Gastrocnemius medialis (tissue), 4 donors: ENCODE measurements around the gene RPS6KL1. TPM values are rescaled to one million over a fixed set of nuclear protein-coding genes. Genes with fewer than 3 reads are reported as not detected.

Experiments
- ATAC-seq, 2 donors: fragments of 150-250 bp; one replicate each; pipeline ENCODE4 v1.9.1; 2016
- DNase-seq, 2 donors: peaks; one replicate each; pipeline ENCODE4 v3.0.0-alpha.2; 2019
- H3K27ac ChIP-seq, 4 donors: fragments of 200-600 bp; sonication (generic); 1 replicate in 1 of 4; 2 replicates in 3 of 4; pipeline ENCODE4 v1.5.1; 2016 to 2018; ENCODE audit warnings: mild to moderate bottlenecking in 2 of 4, moderate library complexity in 1 of 4
- H3K27me3 ChIP-seq, 3 donors: fragments of 200-600 bp; sonication (generic) in 2 of 3; 1 replicate in 1 of 3; 2 replicates in 2 of 3; pipeline versions ENCODE4 v1.5.1 to v1.6.0; 2016 to 2019; ENCODE audit warnings: mild to moderate bottlenecking in 1 of 3, moderate library complexity in 1 of 3
- H3K36me3 ChIP-seq, 2 donors: fragments of 200-600 bp; sonication (generic) in 1 of 2; one replicate each; pipeline ENCODE4 v1.5.1; 2017 to 2018
- H3K4me1 ChIP-seq, 2 donors: fragments of 200-600 bp; sonication (generic) in 1 of 2; one replicate each; pipeline ENCODE4 v1.5.1; 2016 to 2017; ENCODE audit warnings: mild to moderate bottlenecking in 2 of 2
- H3K4me3 ChIP-seq, 4 donors: fragments of 200-600 bp; sonication (generic) in 3 of 4; 1 replicate in 1 of 4; 2 replicates in 3 of 4; pipeline ENCODE4 v1.5.1; 2016 to 2019; ENCODE audit warnings: mild to moderate bottlenecking in 2 of 4
- H3K9me3 ChIP-seq, 3 donors: fragments of 200-600 bp; sonication (generic) in 2 of 3; 1 replicate in 1 of 3; 2 replicates in 2 of 3; pipeline ENCODE4 v1.5.1; 2016 to 2019
- POLR2A ChIP-seq, 2 donors: fragments of 450-650 bp; IDR thresholded peaks; one replicate each; pipeline ENCODE4 v1.6.1; 2017; ENCODE audit warnings: antibody characterized with exemption in 2 of 2, mild to moderate bottlenecking in 2 of 2, moderate library complexity in 2 of 2
- in situ Hi-C, 4 donors: fragments of 200-750 bp; cut with MboI; loops; one replicate each; pipeline versions ENCODE4 v1.15.0 to v1.8.0; 2017; ENCODE audit warnings: low sequenced_read_pairs in 4 of 4
- intact Hi-C: fragments of 100-400 bp; cut with DNase I; formaldehyde crosslinking; loops from one replicate; pipeline ENCODE4 v1.15.1; 2023; ENCODE audit warnings: low total_unique reads
- total RNA-seq, 4 donors: library from RNA; depleted of rRNA; stranded (reverse); fragments of >200 nt; gene quantifications; one replicate each; pipeline versions ENCODE4 v1.1.0 to v1.2.3, GENCODE V29; 2016
- TF ChIP-seq, protein P1 (sequence below), 5 experiments: fragments of 450-650 bp in 3 of 5; fragments of 200-600 bp in 2 of 5; sonication (generic) in 2 of 5; IDR thresholded peaks in 4 of 5; conservative IDR thresholded peaks in 1 of 5; 1 replicate in 4 of 5; 2 replicates in 1 of 5; pipeline ENCODE4 v1.5.1; 2016 to 2019; ENCODE audit warnings: antibody characterized with exemption in 5 of 5, mild to moderate bottlenecking in 3 of 5, moderate library complexity in 3 of 5

RPS6KL1 gene
- total RNA-seq, 4 donors from 2014 or later, result 11.7 to 34.4 (median 18.7) TPM

DNA sequence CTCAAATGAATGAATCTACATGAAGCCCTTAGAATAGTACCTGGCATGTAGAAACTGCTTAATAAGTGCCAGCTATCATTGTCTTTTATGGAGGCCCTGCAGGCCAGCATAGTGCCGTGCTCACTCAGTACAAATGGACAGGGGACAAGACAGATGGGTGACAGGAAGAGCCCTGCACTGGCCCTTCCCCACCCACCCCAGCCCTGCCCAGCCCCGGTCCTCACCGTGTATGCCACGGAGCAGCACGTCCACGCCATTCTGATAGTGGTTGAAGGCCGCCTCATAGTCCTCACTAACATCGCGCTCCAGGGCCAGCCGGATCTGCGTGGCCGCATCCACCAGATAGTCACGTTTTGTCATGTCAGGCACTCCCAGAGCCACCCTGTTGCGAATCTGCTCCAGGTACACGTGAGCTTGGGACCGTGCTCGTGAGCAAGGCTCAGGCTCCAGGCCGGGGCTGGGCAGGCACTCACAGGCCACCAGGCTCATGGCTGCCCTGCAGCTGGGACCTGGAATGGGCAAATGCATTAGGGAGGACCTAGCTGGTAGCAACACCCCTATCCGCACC is 1.9 kb downstream of the RPS6KL1 start:
- peaks cover 34 to 38% of the 10 kb centered on the region in 2 donors for H3K4me1 ChIP-seq
- H3K27ac ChIP-seq, result no peak overlapping the region
- no peaks in the 10 kb centered on the region for H3K27me3 ChIP-seq
- in situ Hi-C loops, result no loop called here
- H3K36me3 ChIP-seq, result no peaks in the 10 kb centered on the region
- no peak for ATAC-seq
- TF ChIP-seq, protein P1, sequence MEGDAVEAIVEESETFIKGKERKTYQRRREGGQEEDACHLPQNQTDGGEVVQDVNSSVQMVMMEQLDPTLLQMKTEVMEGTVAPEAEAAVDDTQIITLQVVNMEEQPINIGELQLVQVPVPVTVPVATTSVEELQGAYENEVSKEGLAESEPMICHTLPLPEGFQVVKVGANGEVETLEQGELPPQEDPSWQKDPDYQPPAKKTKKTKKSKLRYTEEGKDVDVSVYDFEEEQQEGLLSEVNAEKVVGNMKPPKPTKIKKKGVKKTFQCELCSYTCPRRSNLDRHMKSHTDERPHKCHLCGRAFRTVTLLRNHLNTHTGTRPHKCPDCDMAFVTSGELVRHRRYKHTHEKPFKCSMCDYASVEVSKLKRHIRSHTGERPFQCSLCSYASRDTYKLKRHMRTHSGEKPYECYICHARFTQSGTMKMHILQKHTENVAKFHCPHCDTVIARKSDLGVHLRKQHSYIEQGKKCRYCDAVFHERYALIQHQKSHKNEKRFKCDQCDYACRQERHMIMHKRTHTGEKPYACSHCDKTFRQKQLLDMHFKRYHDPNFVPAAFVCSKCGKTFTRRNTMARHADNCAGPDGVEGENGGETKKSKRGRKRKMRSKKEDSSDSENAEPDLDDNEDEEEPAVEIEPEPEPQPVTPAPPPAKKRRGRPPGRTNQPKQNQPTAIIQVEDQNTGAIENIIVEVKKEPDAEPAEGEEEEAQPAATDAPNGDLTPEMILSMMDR (IDR thresholded peaks at IDR 0.05 in 4 of 5, conservative IDR thresholded peaks at IDR 0.05 in 1 of 5), result no peak
- no peak for TF ChIP-seq POLR2A (IDR thresholded peaks at IDR 0.05)
- H3K9me3 ChIP-seq, result no peaks in the 10 kb centered on the region
- intact Hi-C loops, result no loop called here
- H3K4me3 ChIP-seq, result no peak overlapping the region
- DNase-seq, result no peak

DNA sequence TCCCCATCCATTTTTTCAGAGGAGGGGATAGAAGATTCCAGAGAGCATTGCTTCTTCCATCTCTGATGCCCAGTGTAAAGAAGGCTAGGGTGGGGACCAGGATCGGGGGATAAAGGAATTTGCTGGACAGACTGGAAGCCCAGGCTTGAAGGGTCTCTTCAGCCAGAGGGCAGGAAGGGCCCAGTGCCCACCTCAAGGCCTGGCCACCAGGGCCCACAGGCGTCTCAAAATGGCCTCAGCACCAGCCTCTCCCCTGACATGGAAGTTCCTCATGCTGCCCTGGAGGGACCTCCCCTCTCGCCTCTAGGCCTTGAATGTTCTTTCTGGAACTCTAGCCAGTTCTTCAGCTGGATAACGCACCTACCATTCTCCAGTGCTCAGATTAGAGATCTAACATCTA is 2.8 kb downstream of the RPS6KL1 start:
- Histone ChIP-seq H3K27me3 (no peaks in the 10 kb centered on the region), H3K27ac (no peak overlapping the region), H3K4me1 (peaks cover 42 to 47% of the 10 kb centered on the region in 2 donors), H3K4me3 (no peak overlapping the region), H3K9me3 (no peaks in the 10 kb centered on the region), H3K36me3 (no peaks in the 10 kb centered on the region)
- intact Hi-C loops (no loop called here), in situ Hi-C loops (no loop called here)
- ATAC-seq (no peak), DNase-seq (no peak)
- TF ChIP-seq, protein P1 (IDR thresholded peaks at IDR 0.05 in 4 of 5, conservative IDR thresholded peaks at IDR 0.05 in 1 of 5), result no peak
- TF ChIP-seq POLR2A (IDR thresholded peaks at IDR 0.05), result no peak

DNA sequence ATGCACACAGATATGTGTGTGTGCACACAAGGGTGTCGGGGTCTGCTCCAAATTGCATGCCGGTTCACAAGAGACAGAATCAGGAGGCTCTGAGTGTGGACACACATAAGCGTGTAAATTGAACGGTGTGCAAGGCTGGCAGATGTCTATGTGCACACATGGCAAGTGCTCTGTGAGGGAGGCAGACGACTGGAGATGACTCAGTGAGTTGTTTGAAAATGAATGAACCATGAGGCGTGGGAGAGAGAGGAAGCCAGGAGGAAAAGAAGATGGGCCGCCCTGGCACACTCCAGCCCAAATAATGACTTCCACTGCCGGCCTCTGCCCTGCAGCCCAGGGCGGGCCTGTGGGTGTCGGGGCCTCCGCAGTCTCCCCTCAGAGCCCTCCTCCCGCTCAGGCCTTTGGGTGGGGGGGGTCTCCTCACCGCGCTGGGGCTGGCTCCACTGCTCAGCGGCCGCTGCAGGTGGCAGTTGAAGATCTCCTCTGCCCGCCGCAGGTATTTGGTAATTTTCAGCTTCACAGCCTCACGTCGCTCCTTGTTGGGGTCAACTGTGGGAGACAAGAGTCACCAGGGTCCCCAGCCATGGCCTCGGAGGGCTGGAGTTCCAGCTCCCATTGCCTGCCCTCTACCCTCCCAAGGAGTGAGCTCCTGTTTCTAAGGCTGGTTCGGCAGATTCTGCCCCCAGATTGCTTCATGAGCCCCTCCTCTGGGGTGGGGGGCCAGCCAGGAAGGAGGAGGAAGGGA is 3.5 kb downstream of the RPS6KL1 start:
- TF ChIP-seq POLR2A (IDR thresholded peaks at IDR 0.05), result no peak
- TF ChIP-seq, protein P1 (IDR thresholded peaks at IDR 0.05 in 4 of 5, conservative IDR thresholded peaks at IDR 0.05 in 1 of 5), result no peak
- Histone ChIP-seq H3K27ac (no peak overlapping the region), H3K27me3 (no peaks in the 10 kb centered on the region), H3K4me3 (no peak overlapping the region), H3K36me3 (no peaks in the 10 kb centered on the region), H3K4me1 (peaks cover 42 to 48% of the 10 kb centered on the region in 2 donors), H3K9me3 (no peaks in the 10 kb centered on the region)
- ATAC-seq (no peak), DNase-seq (no peak)
- intact Hi-C loops, result no loop called here
- in situ Hi-C loops, result loop anchor here in 2 of 4 donors (10.0 kb wide), 1 partner anchor 165 kb away; no protein-coding TSS in a partner anchor

DNA sequence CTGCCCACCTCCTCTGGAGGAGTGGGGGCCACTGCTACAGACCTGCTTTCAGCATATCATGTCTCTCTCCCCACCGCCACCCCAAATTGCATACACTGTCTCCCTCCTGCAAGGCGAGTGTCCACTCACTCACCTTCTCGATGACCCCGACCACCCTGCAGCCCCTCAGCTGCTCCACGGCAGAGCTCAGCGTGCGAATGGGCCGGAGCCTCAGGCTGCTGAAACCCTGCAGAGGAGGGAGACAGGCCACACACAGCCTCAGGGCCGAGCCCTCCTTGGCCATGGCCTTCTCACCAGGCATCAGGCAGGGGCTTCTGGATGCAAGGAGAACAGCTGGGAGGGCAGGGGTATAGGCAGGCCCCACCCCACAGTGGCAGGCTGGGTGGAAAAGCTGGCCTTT is 4.7 kb downstream of the RPS6KL1 start:
- H3K27ac ChIP-seq, result peak overlapping the region; percentile 78 to 94 (median 83)
- no peaks in the 10 kb centered on the region for H3K9me3 ChIP-seq
- in situ Hi-C loops (loop anchor here in 2 of 4 donors (10.0 kb wide), 1 partner anchor 166 kb away; no protein-coding TSS in a partner anchor), intact Hi-C loops (no loop called here)
- no peak for ATAC-seq
- DNase-seq, result no peak
- H3K4me3 ChIP-seq, result no peak overlapping the region
- peaks cover 52% of the 10 kb centered on the region in 2 donors for H3K4me1 ChIP-seq
- no peaks in the 10 kb centered on the region for H3K36me3 ChIP-seq
- no peak for TF ChIP-seq POLR2A (IDR thresholded peaks at IDR 0.05)
- no peaks in the 10 kb centered on the region for H3K27me3 ChIP-seq

DNA sequence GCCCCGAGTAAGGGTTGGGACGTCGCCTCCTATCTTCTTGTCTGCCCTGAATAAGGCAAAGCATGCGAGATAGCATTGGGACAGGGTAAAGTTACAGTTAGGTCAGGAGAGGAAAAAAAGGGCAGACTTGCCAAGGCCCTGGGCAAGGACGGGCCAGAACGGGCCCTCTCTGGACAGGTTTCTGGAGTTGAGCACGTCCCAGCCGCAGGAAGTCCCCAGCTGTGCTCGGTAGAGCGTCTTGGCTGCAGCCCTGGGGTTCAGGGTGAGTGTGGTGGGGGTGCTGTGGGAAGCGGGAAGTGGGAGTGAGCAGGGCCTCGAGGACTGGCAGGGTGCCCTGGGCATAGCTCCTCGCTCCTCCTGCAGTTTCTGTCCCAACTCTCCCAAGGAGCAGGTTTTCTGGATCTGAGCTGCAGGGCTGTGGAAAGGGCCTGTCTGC is 5.4 kb downstream of the RPS6KL1 start:
- TF ChIP-seq POLR2A (IDR thresholded peaks at IDR 0.05), result no peak
- TF ChIP-seq, protein P1 (IDR thresholded peaks at IDR 0.05 in 4 of 5, conservative IDR thresholded peaks at IDR 0.05 in 1 of 5), result no peak
- H3K4me1 ChIP-seq, result peaks cover 51 to 52% of the 10 kb centered on the region in 2 donors
- in situ Hi-C loops (loop anchor here in 2 of 4 donors (10.0 kb wide), 1 partner anchor 167 kb away; no protein-coding TSS in a partner anchor), intact Hi-C loops (loop anchor here (2.0 kb wide), 1 partner anchor 17 kb away; no protein-coding TSS in a partner anchor)
- H3K9me3 ChIP-seq, result no peaks in the 10 kb centered on the region
- H3K27me3 ChIP-seq, result no peaks in the 10 kb centered on the region
- DNase-seq (peak; percentile 52 to 71), ATAC-seq (peak; percentile 71 to 72)
- no peaks in the 10 kb centered on the region for H3K36me3 ChIP-seq
- H3K4me3 ChIP-seq, result no peak overlapping the region
- H3K27ac ChIP-seq, result peak overlapping the region; percentile 78 to 94 (median 83)
